Type B pancreatic cell (in vitro differentiated cells): ENCODE data around the gene MYH10. TPM values are rescaled to one million over a fixed set of nuclear protein-coding genes. Genes with fewer than 3 reads are reported as not detected.
A peak's percentile ranks its signal among the peaks of the same experiment; 100 is the strongest.

Experiments used
- DNase-seq: peaks from one replicate; pipeline ENCODE4 v3.0.0; 2021; ENCODE audit warnings: mixed read lengths; ENCODE audit not compliant: unreplicated experiment; ENCODE audit errors: extremely low spot score
- H3K27ac Mint-ChIP-seq: 2 replicates; pipeline ENCODE4 v1.8.0; 2021; ENCODE audit warnings: mild to moderate bottlenecking, mixed read lengths
- H3K27me3 Mint-ChIP-seq: 2 replicates; pipeline ENCODE4 v1.8.0; 2021; ENCODE audit warnings: mixed read lengths
- H3K36me3 Mint-ChIP-seq: 2 replicates; pipeline ENCODE4 v1.8.0; 2021; ENCODE audit warnings: mixed read lengths
- H3K4me1 Mint-ChIP-seq: one replicate; pipeline ENCODE4 v1.8.0; 2021; ENCODE audit warnings: mixed read lengths; ENCODE audit not compliant: unreplicated experiment
- H3K4me3 Mint-ChIP-seq: 2 replicates; pipeline ENCODE4 v1.8.0; 2021; ENCODE audit warnings: mild to moderate bottlenecking, mixed read lengths
- H3K9me3 Mint-ChIP-seq: 2 replicates; pipeline ENCODE4 v1.8.0; 2021; ENCODE audit warnings: mixed read lengths
- total RNA-seq: library from RNA; stranded (reverse); gene quantifications from 2 replicates; pipeline ENCODE4 v1.2.1, GENCODE V29; 2021; ENCODE audit warnings: low replicate concordance
- TF ChIP-seq, protein P1 (sequence below): fragments of 200-600 bp; sonication (generic); conservative IDR thresholded peaks from 2 replicates; pipeline ENCODE4 v1.5.0; 2021; ENCODE audit warnings: antibody characterized with exemption, mild to moderate bottlenecking

The MYH10 gene
- total RNA-seq, 1 donor from 2014 or later: 254 TPM

DNA sequence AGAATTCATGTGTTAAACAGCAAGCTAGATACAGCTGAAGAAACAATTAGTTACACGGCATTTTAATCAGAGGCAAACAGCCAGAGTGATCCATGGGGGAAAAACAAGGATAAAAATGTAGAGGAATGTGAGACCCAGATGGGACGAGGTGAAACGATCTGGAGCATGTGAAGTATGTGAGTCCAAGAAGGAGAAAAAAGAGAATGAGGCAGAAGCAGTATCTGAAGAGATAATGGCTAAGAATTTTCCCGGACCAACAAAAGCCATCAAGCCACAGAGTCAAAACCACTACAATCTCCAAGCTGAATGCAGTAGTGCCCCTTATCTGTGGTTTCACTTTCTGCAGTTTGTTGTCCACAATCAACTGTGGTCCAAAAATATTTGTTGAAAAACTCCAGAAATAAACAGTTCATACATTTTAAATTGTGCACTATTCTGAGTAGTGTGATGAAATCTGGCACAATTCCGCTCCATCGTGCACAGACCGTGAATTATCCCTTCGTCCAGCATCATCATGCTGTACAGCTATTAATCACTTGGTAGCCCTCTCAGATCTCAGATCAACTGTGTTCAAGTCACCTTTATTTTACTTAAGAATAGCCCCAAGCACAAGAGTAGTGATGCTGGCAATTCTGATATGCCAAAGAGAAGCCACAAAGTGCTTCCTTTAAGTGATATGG is 18.8 kb downstream of the MYH10 start:
- DNase-seq: no peak
- Mint-ChIP-seq H3K9me3 (peaks cover 8% of the 10 kb centered on the region), H3K4me3 (no peak overlapping the region), H3K36me3 (peaks cover 65% of the 10 kb centered on the region), H3K27ac (peak overlapping the region; percentile 7), H3K27me3 (no peaks in the 10 kb centered on the region), H3K4me1 (peaks cover 28% of the 10 kb centered on the region)
- TF ChIP-seq, protein P1, sequence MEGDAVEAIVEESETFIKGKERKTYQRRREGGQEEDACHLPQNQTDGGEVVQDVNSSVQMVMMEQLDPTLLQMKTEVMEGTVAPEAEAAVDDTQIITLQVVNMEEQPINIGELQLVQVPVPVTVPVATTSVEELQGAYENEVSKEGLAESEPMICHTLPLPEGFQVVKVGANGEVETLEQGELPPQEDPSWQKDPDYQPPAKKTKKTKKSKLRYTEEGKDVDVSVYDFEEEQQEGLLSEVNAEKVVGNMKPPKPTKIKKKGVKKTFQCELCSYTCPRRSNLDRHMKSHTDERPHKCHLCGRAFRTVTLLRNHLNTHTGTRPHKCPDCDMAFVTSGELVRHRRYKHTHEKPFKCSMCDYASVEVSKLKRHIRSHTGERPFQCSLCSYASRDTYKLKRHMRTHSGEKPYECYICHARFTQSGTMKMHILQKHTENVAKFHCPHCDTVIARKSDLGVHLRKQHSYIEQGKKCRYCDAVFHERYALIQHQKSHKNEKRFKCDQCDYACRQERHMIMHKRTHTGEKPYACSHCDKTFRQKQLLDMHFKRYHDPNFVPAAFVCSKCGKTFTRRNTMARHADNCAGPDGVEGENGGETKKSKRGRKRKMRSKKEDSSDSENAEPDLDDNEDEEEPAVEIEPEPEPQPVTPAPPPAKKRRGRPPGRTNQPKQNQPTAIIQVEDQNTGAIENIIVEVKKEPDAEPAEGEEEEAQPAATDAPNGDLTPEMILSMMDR: no peak

DNA sequence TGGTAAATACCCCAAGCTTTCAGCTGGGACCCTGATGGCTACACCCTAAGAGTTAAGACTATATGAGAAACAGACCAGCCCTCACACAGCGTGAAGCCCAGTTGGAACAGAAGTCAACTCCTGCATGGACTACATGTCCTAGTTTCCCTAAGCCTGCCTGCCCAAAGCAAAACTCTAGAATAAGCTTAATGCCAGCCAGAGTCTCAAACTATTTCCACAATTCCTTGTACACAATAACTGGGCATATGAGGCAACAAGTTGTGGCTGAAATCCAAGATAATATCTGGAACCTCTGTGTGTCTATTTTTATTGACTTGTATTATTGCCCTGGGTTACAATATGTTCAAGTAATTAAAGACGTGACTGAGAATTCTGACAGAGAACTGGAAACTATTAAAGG is 19.4 kb downstream of the MYH10 start:
- H3K27ac Mint-ChIP-seq: peak overlapping the region; percentile 7
- H3K4me1 Mint-ChIP-seq: peaks cover 34% of the 10 kb centered on the region
- no peak overlapping the region for H3K4me3 Mint-ChIP-seq
- DNase-seq: no peak
- TF ChIP-seq, protein P1: no peak
- H3K36me3 Mint-ChIP-seq: peaks cover 62% of the 10 kb centered on the region
- H3K27me3 Mint-ChIP-seq: no peaks in the 10 kb centered on the region
- H3K9me3 Mint-ChIP-seq: peaks cover 8% of the 10 kb centered on the region

DNA sequence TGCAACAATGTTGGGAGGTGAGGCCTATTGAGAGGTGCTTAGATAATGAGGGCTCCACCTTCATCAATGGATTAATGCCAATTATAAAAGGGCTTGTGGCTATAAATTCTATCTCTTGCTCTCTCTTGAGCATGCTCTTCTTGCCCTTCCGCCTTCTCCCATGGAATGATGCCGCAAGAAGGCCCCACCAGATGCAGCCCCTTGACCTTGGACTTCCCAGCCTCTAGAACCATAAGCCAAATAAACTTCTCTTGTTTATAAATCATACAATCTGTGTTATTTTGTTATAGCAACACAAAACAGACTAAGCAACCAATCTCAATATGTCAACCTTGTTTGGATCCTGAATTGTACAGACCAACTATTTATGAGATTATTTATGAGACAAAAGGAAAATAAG is 20.0 kb downstream of the MYH10 start:
- Mint-ChIP-seq H3K27me3 (no peaks in the 10 kb centered on the region), H3K9me3 (peaks cover 8% of the 10 kb centered on the region), H3K4me3 (no peak overlapping the region), H3K4me1 (peaks cover 35% of the 10 kb centered on the region), H3K27ac (no peak overlapping the region), H3K36me3 (peaks cover 59% of the 10 kb centered on the region)
- no peak for DNase-seq
- TF ChIP-seq, protein P1: no peak

DNA sequence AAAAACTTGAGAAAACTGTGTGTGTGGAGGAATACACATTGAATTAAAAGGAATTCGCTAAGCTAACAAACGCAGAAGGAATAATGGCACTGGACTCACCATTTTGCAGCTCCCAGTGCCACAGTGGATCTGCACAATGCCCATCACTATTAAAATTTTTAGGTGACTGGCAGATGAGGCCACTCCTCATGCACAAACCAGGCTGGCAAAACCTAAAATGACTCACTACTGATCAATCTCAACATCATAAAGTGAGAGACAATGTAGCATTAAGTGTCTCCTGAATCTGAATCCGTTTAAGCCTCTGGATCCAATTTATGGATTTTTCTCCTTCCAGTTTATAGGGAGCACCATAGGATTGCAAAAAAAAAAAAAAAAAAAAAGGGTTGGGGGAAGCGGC is 20.6 kb downstream of the MYH10 start:
- no peaks in the 10 kb centered on the region for H3K27me3 Mint-ChIP-seq
- H3K4me3 Mint-ChIP-seq: no peak overlapping the region
- no peak overlapping the region for H3K27ac Mint-ChIP-seq
- TF ChIP-seq, protein P1: no peak
- H3K9me3 Mint-ChIP-seq: peaks cover 8% of the 10 kb centered on the region
- no peak for DNase-seq
- H3K36me3 Mint-ChIP-seq: peaks cover 54% of the 10 kb centered on the region
- H3K4me1 Mint-ChIP-seq: peaks cover 35% of the 10 kb centered on the region

DNA sequence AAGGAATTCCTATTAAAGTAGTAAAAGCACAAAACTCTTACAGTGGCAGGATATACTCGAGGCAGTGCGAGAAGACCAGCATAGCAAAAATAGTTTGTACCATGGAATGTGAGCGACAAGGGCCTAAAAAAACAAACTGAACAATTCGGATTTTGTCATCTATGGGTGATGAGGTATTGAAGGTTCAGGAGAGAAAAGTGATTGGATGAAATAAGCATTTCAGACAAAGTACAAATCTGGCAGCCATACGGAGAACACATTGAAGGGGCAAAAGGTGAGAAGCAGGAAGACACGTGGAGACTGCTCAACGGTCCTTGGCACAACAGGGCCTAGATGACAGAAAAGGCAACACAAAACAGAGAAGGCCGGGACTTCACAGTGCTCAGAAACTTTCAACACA is 22.5 kb downstream of the MYH10 start:
- TF ChIP-seq, protein P1: no peak
- Mint-ChIP-seq H3K4me3 (peak overlapping the region; percentile 6), H3K36me3 (peaks cover 42% of the 10 kb centered on the region), H3K9me3 (peaks cover 8% of the 10 kb centered on the region), H3K27me3 (no peaks in the 10 kb centered on the region), H3K4me1 (peaks cover 40% of the 10 kb centered on the region), H3K27ac (no peak overlapping the region)
- DNase-seq: no peak
